ENCODE data around the gene CREBRF.
"Not testable (repeated sequence)": the region's sequence is repeated elsewhere in the genome, so short reads cannot be mapped to it uniquely, and the experiment has no call there.

CREBRF gene, protein sequence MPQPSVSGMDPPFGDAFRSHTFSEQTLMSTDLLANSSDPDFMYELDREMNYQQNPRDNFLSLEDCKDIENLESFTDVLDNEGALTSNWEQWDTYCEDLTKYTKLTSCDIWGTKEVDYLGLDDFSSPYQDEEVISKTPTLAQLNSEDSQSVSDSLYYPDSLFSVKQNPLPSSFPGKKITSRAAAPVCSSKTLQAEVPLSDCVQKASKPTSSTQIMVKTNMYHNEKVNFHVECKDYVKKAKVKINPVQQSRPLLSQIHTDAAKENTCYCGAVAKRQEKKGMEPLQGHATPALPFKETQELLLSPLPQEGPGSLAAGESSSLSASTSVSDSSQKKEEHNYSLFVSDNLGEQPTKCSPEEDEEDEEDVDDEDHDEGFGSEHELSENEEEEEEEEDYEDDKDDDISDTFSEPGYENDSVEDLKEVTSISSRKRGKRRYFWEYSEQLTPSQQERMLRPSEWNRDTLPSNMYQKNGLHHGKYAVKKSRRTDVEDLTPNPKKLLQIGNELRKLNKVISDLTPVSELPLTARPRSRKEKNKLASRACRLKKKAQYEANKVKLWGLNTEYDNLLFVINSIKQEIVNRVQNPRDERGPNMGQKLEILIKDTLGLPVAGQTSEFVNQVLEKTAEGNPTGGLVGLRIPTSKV

DNA sequence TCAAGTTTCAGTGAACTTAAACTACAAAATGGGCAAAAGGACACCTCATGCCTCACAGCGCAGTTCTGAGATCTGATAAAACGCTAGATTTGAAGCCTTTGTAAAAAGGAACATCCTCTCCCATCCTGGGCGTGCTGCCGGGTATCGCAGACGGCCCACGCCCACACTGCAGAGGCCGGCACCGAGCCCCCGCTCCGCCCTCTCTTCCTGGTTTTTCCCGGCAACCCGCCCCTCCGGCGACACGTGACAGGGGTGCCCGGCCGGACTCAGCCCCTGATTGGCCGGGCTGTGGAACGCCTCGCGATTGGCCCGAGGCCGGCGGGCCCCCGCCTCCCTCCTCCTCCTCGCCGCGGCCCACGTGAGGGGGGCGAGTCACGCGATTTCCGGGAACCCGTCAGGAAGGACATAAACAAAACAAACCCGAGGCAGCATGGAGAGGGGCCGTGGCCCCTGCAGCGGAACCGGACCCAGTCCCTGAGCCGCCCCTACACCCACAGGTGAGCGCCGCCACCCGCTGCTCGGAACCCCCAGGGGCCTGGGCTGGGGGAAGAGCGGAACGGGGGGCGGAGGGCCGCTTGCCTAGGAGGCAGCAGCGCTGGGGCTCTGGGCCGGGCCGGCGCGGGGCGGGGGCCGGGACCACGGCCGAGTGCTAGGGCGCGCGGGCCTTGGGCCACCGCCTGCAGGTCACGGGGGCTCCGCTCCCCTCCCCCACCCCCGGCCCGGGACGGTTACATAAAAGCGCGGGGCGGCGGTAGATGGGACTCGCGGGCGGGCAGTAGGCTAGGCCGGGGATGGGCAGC, at the start of gene CREBRF:
Gene CREBRF (plus strand): TSS at position 370 of the 800 bp plus-strand sequence. CDS start 24,424 bp downstream, outside the sequence.
- DNase-seq, result peak; percentile 97

DNA sequence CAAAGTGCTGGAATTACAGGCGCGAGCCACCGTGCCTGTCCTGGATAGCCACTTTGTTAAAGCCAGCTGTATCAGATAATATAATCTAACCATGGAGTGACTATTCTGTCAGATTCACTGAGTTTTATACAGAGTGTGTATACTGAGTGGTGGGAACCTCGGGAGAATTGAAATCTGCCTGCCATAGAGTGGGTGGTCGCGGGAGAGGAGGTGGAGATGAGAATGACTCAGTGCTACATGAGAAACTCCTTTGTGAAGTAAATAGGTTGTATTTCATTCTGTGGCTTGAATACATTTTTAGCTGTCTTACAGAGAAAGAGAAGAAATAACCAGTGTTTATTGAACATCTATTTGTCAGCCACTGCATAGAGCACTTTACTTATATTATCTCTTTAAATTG, 46.1 kb upstream of the CREBRF start:
- DNase-seq, result peak; percentile 17

DNA sequence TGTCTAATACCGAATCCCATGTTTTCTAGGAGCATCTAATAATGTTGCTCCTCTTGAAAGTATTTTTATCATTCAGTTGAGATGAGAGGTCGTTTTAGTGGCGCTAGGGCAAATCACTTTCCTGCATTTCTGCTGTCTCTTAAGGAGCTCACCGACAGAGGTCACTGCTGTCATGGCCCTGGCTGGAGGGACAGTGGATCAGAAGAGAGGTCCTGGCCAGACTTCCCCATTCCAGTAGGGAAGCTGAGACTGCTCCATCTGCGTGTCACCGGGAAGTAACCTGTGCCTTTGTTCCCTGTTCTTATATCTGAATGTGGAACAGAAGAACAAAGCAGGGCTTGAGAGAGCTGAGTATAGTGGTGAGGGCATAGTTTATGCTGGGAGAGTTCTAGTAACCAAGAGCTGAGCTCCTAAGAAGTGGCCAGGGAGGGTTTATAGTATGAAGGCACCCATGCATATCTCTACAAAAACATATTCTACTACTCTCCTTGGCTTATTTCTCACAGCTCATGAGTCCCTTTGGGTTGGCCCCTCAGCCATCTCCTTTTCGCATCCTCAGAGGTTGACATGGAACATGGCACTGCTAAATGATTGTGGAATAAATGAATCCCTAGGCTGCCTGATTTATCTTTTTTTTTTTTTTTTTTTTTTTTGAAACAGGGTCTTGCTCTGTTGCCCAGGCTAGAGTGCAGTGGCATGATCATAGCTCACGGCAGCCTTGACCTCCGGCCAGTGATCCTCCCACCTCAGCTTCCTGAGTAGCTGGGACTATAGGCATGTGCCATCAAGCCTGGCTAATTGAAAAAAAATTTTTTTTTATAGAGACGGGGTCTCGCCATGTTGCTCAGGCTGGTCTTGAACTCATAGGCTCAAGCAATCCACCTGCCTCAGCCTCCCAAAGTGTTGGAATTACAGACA, 45.3 kb upstream of the CREBRF start:
- DNase-seq, result no peak

GRCh38 chr5:173011566-173011965, 44.6 kb upstream of the CREBRF start:
- DNase-seq, result no peak

DNA sequence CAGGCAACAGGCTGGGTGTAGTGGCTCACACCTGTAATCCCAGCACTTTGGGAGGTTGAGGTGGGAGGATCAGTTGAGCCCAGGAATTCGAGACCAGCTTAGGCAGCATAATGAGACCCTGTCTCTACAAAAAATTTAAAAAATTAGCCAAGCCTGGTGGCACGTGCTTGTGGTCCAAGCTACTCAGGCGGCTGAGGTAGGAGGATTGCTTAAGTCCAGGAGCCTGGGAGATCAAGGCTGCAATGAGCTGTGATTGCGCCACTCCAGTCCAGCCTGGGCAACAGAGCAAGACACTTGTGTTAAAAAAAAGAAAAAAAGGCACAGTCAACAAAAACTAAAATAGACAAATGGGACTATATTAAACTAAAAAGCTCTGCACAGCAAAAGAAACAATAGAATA, 43.3 kb upstream of the CREBRF start:
- no peak for DNase-seq

- DNase-seq, result no peak
These were observed 41.5 kb upstream of the CREBRF start for GRCh38 chr5:173014671-173015070.

DNA sequence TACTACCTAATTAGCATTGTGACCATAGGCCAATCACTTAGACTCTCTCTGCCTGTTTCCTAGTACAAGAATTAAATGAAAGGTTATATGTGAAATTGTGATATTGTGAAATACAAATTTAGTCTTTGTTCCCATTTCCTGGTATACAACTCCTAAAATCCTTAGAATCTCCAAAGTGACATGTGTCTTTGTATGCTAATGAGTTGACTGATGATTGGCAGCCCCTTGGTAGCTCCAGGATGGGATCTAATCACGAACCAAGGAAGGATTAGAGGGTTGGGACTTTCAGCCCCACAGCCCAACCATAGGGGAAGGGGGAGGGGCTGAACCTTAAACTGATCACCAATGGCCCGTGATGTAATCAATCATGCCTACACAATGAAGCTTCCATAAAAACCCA, 41.0 kb upstream of the CREBRF start:
- DNase-seq, result no peak

GRCh38 chr5:173015598-173016455, 40.3 kb upstream of the CREBRF start:
- no peak for DNase-seq

GRCh38 chr5:173016598-173017046, 39.5 kb upstream of the CREBRF start:
- DNase-seq, result no peak

- DNase-seq, result not testable (repeated sequence)
These were observed 39.1 kb upstream of the CREBRF start for GRCh38 chr5:173017087-173017486.

- no peak for DNase-seq
These were observed 37.8 kb upstream of the CREBRF start for GRCh38 chr5:173018358-173018757.

- no peak for DNase-seq
These were observed 36.0 kb upstream of the CREBRF start for GRCh38 chr5:173020154-173020581.

DNA sequence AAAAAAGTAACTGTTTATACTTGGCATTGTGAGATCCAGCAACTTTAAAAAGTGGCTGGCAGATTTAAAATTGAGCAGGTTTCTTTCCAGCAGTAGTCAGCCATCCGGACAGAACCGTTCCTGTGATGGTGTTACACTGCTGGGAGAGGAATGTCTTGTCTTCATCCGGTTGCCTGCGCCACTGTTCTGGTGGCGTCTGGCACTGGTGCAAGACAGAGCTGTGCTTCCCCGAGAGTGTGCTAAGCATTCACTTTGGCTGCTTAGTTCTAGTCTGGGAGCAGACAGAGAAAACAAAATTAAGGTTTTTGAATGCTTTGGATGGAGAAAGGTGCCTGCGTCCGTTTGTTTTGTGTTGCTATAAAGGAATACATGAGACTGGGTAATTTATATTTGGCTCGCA, 35.5 kb upstream of the CREBRF start:
- no peak for DNase-seq

DNA sequence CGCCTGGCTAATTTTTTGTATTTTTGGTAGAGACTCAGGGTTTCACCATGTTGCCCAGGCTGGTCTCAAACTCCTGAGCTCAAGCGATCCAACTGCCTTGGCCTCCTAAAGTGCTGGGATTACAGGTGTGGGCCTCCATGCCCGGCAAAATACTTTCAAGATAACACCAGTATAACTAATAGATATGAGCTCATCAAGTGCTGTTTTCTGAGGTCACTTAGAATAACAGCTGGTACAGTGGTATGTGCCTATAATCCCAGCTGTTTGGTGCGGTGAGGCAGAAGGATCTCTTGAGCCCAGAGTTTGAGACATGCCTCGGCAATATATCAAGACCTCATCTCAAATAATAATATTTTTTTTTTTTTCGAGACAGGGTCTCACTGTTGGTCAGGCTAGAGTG, 30.5 kb upstream of the CREBRF start:
- no peak for DNase-seq

DNA sequence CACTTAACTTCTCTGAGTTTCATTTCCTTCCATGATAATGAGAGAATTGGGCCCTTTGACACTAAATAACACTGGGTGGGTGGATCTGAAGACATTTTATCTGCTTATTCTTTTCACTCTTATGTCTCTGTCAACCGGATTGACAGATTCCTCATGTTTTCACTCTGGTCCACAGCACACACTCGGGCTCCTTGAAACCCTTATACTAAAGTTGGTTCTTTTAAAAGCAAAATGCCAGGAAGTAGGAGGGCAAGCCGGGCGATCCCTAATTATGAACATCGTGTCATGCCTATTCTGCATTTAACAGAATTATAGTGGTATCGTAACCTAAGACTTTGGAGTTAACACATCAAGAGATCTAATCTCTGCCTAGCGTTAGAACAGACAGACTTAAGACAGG, 28.2 kb upstream of the CREBRF start:
- DNase-seq, result no peak

- DNase-seq, result no peak
These were observed 27.3 kb upstream of the CREBRF start for GRCh38 chr5:173028811-173029327.

DNA sequence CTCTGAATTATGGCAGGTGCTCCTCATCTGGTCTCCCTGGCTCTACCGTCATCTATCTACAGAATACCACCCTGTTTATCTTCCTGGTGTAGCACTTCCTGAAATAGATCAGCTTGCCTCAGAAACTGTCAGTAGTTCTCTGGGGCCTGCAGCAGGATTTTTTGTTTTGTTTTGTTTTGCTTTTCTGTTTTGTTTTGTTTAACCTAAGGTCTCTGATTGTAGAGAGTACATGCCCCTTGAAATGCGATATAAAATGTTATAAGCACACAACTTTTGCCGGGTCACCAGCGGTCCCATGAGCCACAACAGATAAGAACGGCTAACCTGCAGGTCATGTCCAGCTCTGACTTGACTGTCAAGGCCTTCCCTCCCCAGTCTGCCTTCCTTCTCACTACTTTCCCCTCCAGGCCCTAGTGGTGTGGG, 26.6 kb upstream of the CREBRF start:
- DNase-seq, result no peak

GRCh38 chr5:173032096-173032495, 24.1 kb upstream of the CREBRF start:
- DNase-seq, result not testable (repeated sequence)

DNA sequence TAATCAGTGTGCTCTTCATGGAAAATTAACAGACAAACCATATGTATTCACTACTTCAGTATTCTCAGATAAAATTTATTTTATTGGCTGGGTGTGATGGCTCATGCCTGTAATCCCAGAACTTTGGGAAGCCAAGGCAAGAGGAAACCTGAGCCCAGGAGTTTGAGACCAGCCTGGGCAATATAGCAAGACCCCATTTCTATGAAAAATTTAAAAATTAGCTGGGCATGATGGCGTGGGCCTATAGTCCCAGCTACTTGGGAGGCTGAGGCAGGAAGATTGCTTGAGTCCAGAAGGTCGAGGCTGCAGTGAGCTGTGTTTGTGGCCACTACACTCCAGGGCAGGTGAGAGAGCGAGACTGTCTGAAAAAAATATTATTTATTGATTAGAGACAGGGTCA, 23.4 kb upstream of the CREBRF start:
- DNase-seq, result no peak

DNA sequence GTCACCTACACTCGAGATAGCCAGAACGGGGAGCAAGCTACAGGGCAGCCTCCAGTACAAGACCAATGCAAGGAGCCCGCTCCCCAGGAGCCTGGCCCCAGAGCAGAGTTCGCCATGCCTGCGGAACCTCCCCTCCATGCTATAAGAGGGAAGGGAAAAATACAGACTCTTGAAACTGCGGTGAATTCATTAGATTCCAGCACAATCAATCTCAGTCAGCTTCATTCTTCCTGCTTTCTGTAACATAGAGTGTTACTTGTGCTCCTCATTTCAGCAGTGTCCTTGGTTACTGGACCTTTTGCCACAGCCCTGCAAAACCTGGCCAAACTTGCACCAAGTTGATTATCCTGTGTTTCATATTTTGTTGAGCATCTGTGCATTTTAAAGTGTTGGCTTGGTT, 22.2 kb upstream of the CREBRF start:
- no peak for DNase-seq

Data from stimulated activated CD4-positive, alpha-beta T cell treated with anti-CD3 and anti-CD28 coated beads, Interleukin-4, amount 100 ng/mL, for 24 hours (primary cell).